H1 (cell line): ENCODE results near the gene MICU2. TPM values are rescaled to one million over a fixed set of nuclear protein-coding genes. Genes with fewer than 3 reads are reported as not detected.

Source experiments
- CTCF ChIA-PET: fragments of 300-600 bp; sonication (Branson Sonifier 250); formaldehyde crosslinking; loops from one replicate; lab custom pipeline; 2021; ENCODE audit not compliant: partially characterized antibody; lab: Charles Lee
- POLR2A ChIA-PET: fragments of 300-600 bp; sonication (Branson Sonifier 250); formaldehyde crosslinking; loops from one replicate; lab custom pipeline; 2021; ENCODE audit warnings: inconsistent platforms; ENCODE audit not compliant: partially characterized antibody; lab: Charles Lee
- DNase-seq, 2 experiments: peaks; one replicate each; pipeline versions ENCODE4 v3.0.0 to v3.0.0-alpha.2; 2010 to 2022; ENCODE audit warnings: low spot score in 2 of 2, low read depth in 1 of 2, mixed read lengths in 1 of 2
- FAIRE-seq: peaks from 2 replicates; lab custom pipeline; 2011; peaks lifted over from hg19 to GRCh38; lab: Jason Lieb, UNC
- H2AFZ ChIP-seq: 2 replicates; pipeline ENCODE4 v1.8.1; 2012; ENCODE audit warnings: low read length, inconsistent platforms
- H2AK5ac ChIP-seq: 2 replicates; pipeline ENCODE4 v1.6.1; 2013; ENCODE audit warnings: low read depth, low read length
- H2BK120ac ChIP-seq: replicated peaks from 2 replicates; pipeline ENCODE3; 2013; ENCODE audit warnings: low read depth, low read length, inconsistent platforms
- H2BK12ac ChIP-seq: 2 replicates; pipeline ENCODE4 v1.6.1; 2013; ENCODE audit warnings: low read depth, low read length
- H2BK15ac ChIP-seq: 2 replicates; pipeline ENCODE4 v1.6.1; 2013; ENCODE audit warnings: low read length
- H2BK20ac ChIP-seq: 2 replicates; pipeline ENCODE4 v1.6.1; 2013; ENCODE audit warnings: low read length
- H2BK5ac ChIP-seq: 2 replicates; pipeline ENCODE4 v1.6.1; 2013; ENCODE audit warnings: low read depth, low read length
- H3K14ac ChIP-seq: 2 replicates; pipeline ENCODE4 v1.6.1; 2013; ENCODE audit warnings: inconsistent platforms; ENCODE audit not compliant: insufficient read length
- H3K18ac ChIP-seq: 2 replicates; pipeline ENCODE4 v1.6.1; 2013; ENCODE audit warnings: low read length; ENCODE audit errors: extremely low read depth
- H3K23ac ChIP-seq: 2 replicates; pipeline ENCODE4 v1.6.1; 2013; ENCODE audit warnings: inconsistent platforms; ENCODE audit not compliant: insufficient read length
- H3K23me2 ChIP-seq: 2 replicates; pipeline ENCODE4 v1.6.1; 2013; ENCODE audit warnings: low read depth, low read length
- H3K27ac ChIP-seq: 2 replicates; pipeline ENCODE4 v1.6.1; 2011; ENCODE audit warnings: low read depth, low read length, inconsistent platforms
- H3K27me3 ChIP-seq, 4 experiments: replicated peaks in 1 of 4; 1 replicate in 1 of 4; 2 replicates in 3 of 4; pipeline versions ENCODE4 v1.6.1 to v1.8.1; 2011 to 2013; ENCODE audit warnings: low read length in 3 of 4, mild to moderate bottlenecking in 3 of 4, inconsistent platforms in 2 of 4, mixed read lengths in 2 of 4, moderate library complexity in 1 of 4; ENCODE audit not compliant: control insufficient read depth in 3 of 4, insufficient read depth in 3 of 4; ENCODE audit errors: extremely low read depth in 1 of 4
- H3K36me3 ChIP-seq, 4 experiments: 2 replicates each; pipeline versions ENCODE4 v1.6.1 to v1.8.1; 2011 to 2013; ENCODE audit warnings: mild to moderate bottlenecking in 4 of 4, low read length in 3 of 4, moderate library complexity in 2 of 4, control low read depth in 1 of 4, inconsistent platforms in 1 of 4; ENCODE audit not compliant: insufficient read depth in 4 of 4, control insufficient read depth in 2 of 4
- H3K4ac ChIP-seq: replicated peaks from 2 replicates; pipeline ENCODE3; 2013; ENCODE audit warnings: low read length, low read depth, mixed read lengths, inconsistent platforms; ENCODE audit not compliant: insufficient read length
- H3K4me1 ChIP-seq, 4 experiments: replicated peaks in 1 of 4; 1 replicate in 1 of 4; 2 replicates in 3 of 4; pipeline versions ENCODE4 v1.6.1 to v1.8.1; 2011 to 2013; ENCODE audit warnings: low read length in 3 of 4, inconsistent platforms in 2 of 4, mixed read lengths in 1 of 4; ENCODE audit not compliant: insufficient read depth in 4 of 4, control insufficient read depth in 3 of 4
- H3K4me2 ChIP-seq, 2 experiments: 2 replicates each; pipeline versions ENCODE4 v1.6.1 to v1.8.1; 2011 to 2013; ENCODE audit warnings: low read depth in 2 of 2, low read length in 2 of 2, control low read depth in 1 of 2, inconsistent platforms in 1 of 2, mild to moderate bottlenecking in 1 of 2; ENCODE audit not compliant: insufficient read depth in 1 of 2
- H3K4me3 ChIP-seq, 4 experiments: fragments of 200-600, 300-600 bp in 1 of 4; sonication (generic), shearing (Covaris generic), sonication (Bioruptor Twin) in 1 of 4; 2 replicates each; pipeline versions ENCODE4 v1.5.1 to v1.8.1; 2011 to 2016; ENCODE audit warnings: low read length in 4 of 4, low read depth in 3 of 4, control low read depth in 2 of 4, inconsistent platforms in 2 of 4, mild to moderate bottlenecking in 2 of 4, mixed read lengths in 1 of 4, moderate library complexity in 1 of 4; ENCODE audit not compliant: insufficient read depth in 2 of 4; ENCODE audit errors: extremely low read depth in 1 of 4
- H3K56ac ChIP-seq: replicated peaks from 2 replicates; pipeline ENCODE3; 2013; ENCODE audit warnings: low read depth, mild to moderate bottlenecking, mixed read lengths, low read length, inconsistent platforms; ENCODE audit not compliant: insufficient read length
- H3K79me1 ChIP-seq: 2 replicates; pipeline ENCODE4 v1.6.1; 2013; ENCODE audit warnings: low read depth, low read length, control low read depth
- H3K79me2 ChIP-seq, 2 experiments: 2 replicates each; pipeline versions ENCODE4 v1.6.1 to v1.8.1; 2012 to 2013; ENCODE audit warnings: low read length in 2 of 2, mild to moderate bottlenecking in 2 of 2, inconsistent platforms in 1 of 2; ENCODE audit not compliant: insufficient read depth in 2 of 2, control insufficient read depth in 1 of 2
- H3K9ac ChIP-seq, 4 experiments: replicated peaks in 1 of 4; 1 replicate in 1 of 4; 2 replicates in 3 of 4; pipeline versions ENCODE4 v1.6.1 to v1.8.1; 2011 to 2013; ENCODE audit warnings: low read depth in 3 of 4, low read length in 3 of 4, control low read depth in 2 of 4, mild to moderate bottlenecking in 2 of 4, moderate library complexity in 2 of 4, inconsistent platforms in 1 of 4; ENCODE audit errors: extremely low read depth in 1 of 4
- H3K9me3 ChIP-seq, 2 experiments: 2 replicates each; pipeline versions ENCODE4 v1.6.1 to v1.8.1; 2012 to 2013; ENCODE audit warnings: mild to moderate bottlenecking in 2 of 2, moderate library complexity in 2 of 2, control low read depth in 1 of 2, inconsistent platforms in 1 of 2, low read depth in 1 of 2, low read length in 1 of 2, mixed read lengths in 1 of 2; ENCODE audit not compliant: insufficient read depth in 2 of 2
- H4K20me1 ChIP-seq, 2 experiments: replicated peaks in 1 of 2; 2 replicates each; pipeline versions ENCODE3 to v1.8.1; 2011 to 2013; ENCODE audit warnings: inconsistent platforms in 2 of 2, low read length in 2 of 2, mild to moderate bottlenecking in 1 of 2; ENCODE audit not compliant: insufficient read depth in 2 of 2, control insufficient read depth in 1 of 2
- H4K5ac ChIP-seq: 2 replicates; pipeline ENCODE4 v1.6.1; 2013; ENCODE audit warnings: low read length, low read depth, mixed read lengths, inconsistent platforms; ENCODE audit not compliant: insufficient read length
- H4K8ac ChIP-seq: 2 replicates; pipeline ENCODE4 v1.8.0; 2013; ENCODE audit warnings: mild to moderate bottlenecking, moderate library complexity, low read length, inconsistent platforms; ENCODE audit not compliant: insufficient read depth; ENCODE audit errors: extremely low read depth
- H4K91ac ChIP-seq: replicated peaks from 2 replicates; pipeline ENCODE3; 2013; ENCODE audit warnings: low read length, mixed read lengths, inconsistent platforms; ENCODE audit not compliant: insufficient read length
- ASH2L ChIP-seq: fragments of 200-600, 300-600 bp; sonication (generic); IDR thresholded peaks from one replicate; pipeline ENCODE4 v1.7.1; 2017; ENCODE audit warnings: low read length
- BRCA1 ChIP-seq: IDR thresholded peaks from 2 replicates; pipeline ENCODE4 v1.6.1; 2012; ENCODE audit warnings: low read depth, low read length, improper control_type of control experiment
- CREB1 ChIP-seq: IDR thresholded peaks from 2 replicates; pipeline ENCODE4 v1.6.1; 2012; ENCODE audit warnings: inconsistent platforms
- EP300 ChIP-seq, 2 experiments: IDR thresholded peaks; 1 replicate in 1 of 2; 2 replicates in 1 of 2; pipeline ENCODE4 v1.6.1; 2011 to 2012; ENCODE audit warnings: low read depth in 2 of 2, low read length in 2 of 2, mild to moderate bottlenecking in 2 of 2, borderline replicate concordance in 1 of 2, inconsistent platforms in 1 of 2, moderate library complexity in 1 of 2
- FOSL1 ChIP-seq: IDR thresholded peaks from 2 replicates; pipeline ENCODE4 v1.6.1; 2011; ENCODE audit warnings: mild to moderate bottlenecking, low read depth, low read length, moderate library complexity; ENCODE audit not compliant: insufficient read depth
- JUND ChIP-seq: IDR thresholded peaks from 2 replicates; pipeline ENCODE4 v1.6.1; 2011; ENCODE audit warnings: mild to moderate bottlenecking, improper control_type of control experiment, low read length
- KDM5A ChIP-seq: fragments of 200-600 bp; IDR thresholded peaks from 2 replicates; pipeline ENCODE4 v1.7.1; 2012; ENCODE audit warnings: mild to moderate bottlenecking, low read length, inconsistent platforms, mixed read lengths
- POU5F1 ChIP-seq: IDR thresholded peaks from 2 replicates; pipeline ENCODE4 v1.6.1; 2011; ENCODE audit warnings: low read depth, mild to moderate bottlenecking, low read length, moderate library complexity
- RBBP5 ChIP-seq: IDR thresholded peaks from 2 replicates; pipeline ENCODE4 v1.7.1; 2012; ENCODE audit warnings: low read depth, mild to moderate bottlenecking, inconsistent platforms, low read length, moderate library complexity, borderline replicate concordance
- RXRA ChIP-seq: IDR thresholded peaks from 2 replicates; pipeline ENCODE4 v1.6.1; 2011; ENCODE audit warnings: low read depth, mild to moderate bottlenecking, low read length, moderate library complexity; ENCODE audit not compliant: insufficient read depth
- SP1 ChIP-seq: IDR thresholded peaks from 2 replicates; pipeline ENCODE4 v1.6.1; 2011; ENCODE audit warnings: low read depth, low read length
- TAF7 ChIP-seq: optimal IDR thresholded peaks from 2 replicates; pipeline ENCODE3; 2011; ENCODE audit warnings: low read depth, mild to moderate bottlenecking, inconsistent platforms, low read length, moderate library complexity, borderline replicate concordance
- ZNF274 ChIP-seq: IDR thresholded peaks from 2 replicates; pipeline ENCODE4 v1.7.0; 2012; ENCODE audit warnings: low read length, borderline replicate concordance; ENCODE audit errors: extremely low read depth
- WGBS, 2 experiments: shearing (Covaris generic) in 1 of 2; methylation state at CpG; one replicate each; pipeline versions ENCODE4 v1.1.6 to v1.1.7; 2013 to 2015; ENCODE audit warnings: low lambda C conversion rate in 2 of 2, mixed read lengths in 2 of 2, inconsistent platforms in 1 of 2, low coverage in 1 of 2, missing lambda C conversion rate in 1 of 2; ENCODE audit not compliant: insufficient replicate concordance in 2 of 2, insufficient coverage in 1 of 2, insufficient read length in 1 of 2; ENCODE audit errors: extremely low coverage in 1 of 2, missing lambda C conversion rate in 1 of 2; 5-methylcytosine and 5-hydroxymethylcytosine counted together
- polyA plus RNA-seq, 7 experiments: library from polyadenylated mRNA; depleted of rRNA in 3 of 7; stranded (reverse) in 5 of 7; unstranded in 2 of 7; fragments of >200 nt in 5 of 7; fragments of 200-250 nt in 2 of 7; gene quantifications; 1 replicate in 5 of 7; 2 replicates in 1 of 7; 4 replicates in 1 of 7; pipeline versions ENCODE4 v1.2.1 to v1.2.3, GENCODE V29; 2011 to 2013; ENCODE audit warnings: missing spikeins in 2 of 7, mixed read lengths in 2 of 7
- total RNA-seq: library from RNA; stranded (reverse); fragmentation: NEBNext Ultra II Directional; extraction: Animal tissue kit (Norgen Biotek cat#: 25700); gene quantifications from 2 replicates; pipeline ENCODE4 v1.2.1, GENCODE V29; 2021

MICU2 gene
- total and polyA plus RNA-seq, 2 of the 8 experiments (the other 6 are each of a cell fraction or from before 2014, with no cell fraction given) = 34.6 to 36.5 TPM

- H2BK20ac ChIP-seq = no peak overlapping the region
- no peak overlapping the region for H2BK12ac ChIP-seq
- no peak overlapping the region for H3K9ac ChIP-seq
- no peak overlapping the region for H4K8ac ChIP-seq
- H3K79me2 ChIP-seq = no peaks in the 10 kb centered on the region
- H2BK15ac ChIP-seq = no peak overlapping the region
- no peaks in the 10 kb centered on the region for H3K79me1 ChIP-seq
- DNase-seq (no peak), FAIRE-seq (no peak)
- no peak overlapping the region for H3K4me3 ChIP-seq
- H3K36me3 ChIP-seq = peaks cover 0 to 13% (median 0%) of the 10 kb centered on the region in 4 experiments; a peak in 4 of 8 replicates
- no peak overlapping the region for H3K56ac ChIP-seq
- no peak overlapping the region for H3K23ac ChIP-seq
- H4K91ac ChIP-seq = no peak overlapping the region
- ChIA-PET POLR2A (interaction anchor here (1.1 kb wide), 1 partner anchor 11 kb away, joined by 3 read pairs; no protein-coding TSS in a partner anchor), CTCF (no interaction called here)
- no peak overlapping the region for H3K18ac ChIP-seq
- no peak overlapping the region for H3K4me2 ChIP-seq
- no peaks in the 10 kb centered on the region for H3K27me3 ChIP-seq
- H2AFZ ChIP-seq = no peak overlapping the region
- WGBS, 2 experiments = 83% methylated on average over 2 of the region's 4 CpGs; no CpG with 5 or more reads in 1 of the 2 experiments
- H3K27ac ChIP-seq = no peak overlapping the region
- H3K4ac ChIP-seq = no peak overlapping the region
- H3K23me2 ChIP-seq = no peaks in the 10 kb centered on the region
- no peaks in the 10 kb centered on the region for H3K4me1 ChIP-seq
- no peaks in the 10 kb centered on the region for H4K20me1 ChIP-seq
- no peak overlapping the region for H2BK5ac ChIP-seq
- H2BK120ac ChIP-seq = no peak overlapping the region
- H3K9me3 ChIP-seq = peaks cover 0 to 4% of the 10 kb centered on the region in 2 experiments; a peak in 1 of 4 replicates
- no peak for TF ChIP-seq FOSL1
- TF ChIP-seq SP1 = no peak
- no peak for TF ChIP-seq RXRA
- no peak for TF ChIP-seq KDM5A
- no peak for TF ChIP-seq EP300 (IDR thresholded peaks at IDR 0.05; ENCODE audit: borderline replicate concordance in 1 of 2, low read depth in 2 of 2, low read length in 2 of 2)
- TF ChIP-seq RBBP5 = no peak
- TF ChIP-seq JUND = no peak
- no peak for TF ChIP-seq ZNF274
- no peak for TF ChIP-seq BRCA1
- no peak for TF ChIP-seq ASH2L
- TF ChIP-seq CREB1 = no peak
- no peak for TF ChIP-seq TAF7
- TF ChIP-seq POU5F1 = no peak
- H3K14ac ChIP-seq = no peak overlapping the region
- no peak overlapping the region for H2AK5ac ChIP-seq
- H4K5ac ChIP-seq = no peak overlapping the region
Observed at GRCh38 chr13:21486322-21486721, 117.6 kb downstream of the MICU2 start.
